NCI-H2227 (cell line): ENCODE results near the gene TEX47.

Source experiments
- DNase-seq: peaks from one replicate; lab custom pipeline; 2025; ENCODE audit not compliant: unreplicated experiment; lab: John Stamatoyannopoulos, UW

The TEX47 gene

DNA sequence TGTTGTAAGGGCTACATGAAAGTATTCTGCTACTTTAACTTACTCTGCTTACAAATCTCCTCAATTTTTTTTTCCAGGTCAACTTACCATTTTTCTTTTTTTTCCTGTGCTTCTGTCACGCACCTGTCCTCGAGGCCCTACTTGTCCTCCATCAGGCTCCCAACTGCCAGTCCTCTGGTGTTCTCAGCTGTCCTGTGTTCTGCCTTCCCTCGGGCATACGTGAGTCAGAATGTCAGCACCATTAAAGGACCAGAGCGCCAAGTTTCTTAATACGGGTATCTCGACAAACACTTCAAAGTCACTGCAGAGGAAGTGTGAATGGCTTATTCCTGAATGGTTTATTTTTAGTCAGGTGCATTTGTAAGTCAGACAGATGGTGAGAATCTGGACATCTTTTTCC is at the start of gene TEX47:
Gene TEX47 (minus strand): TSS at position 185 of the 400 bp plus-strand sequence. CDS start 795 bp downstream, outside the sequence.
- DNase-seq: no peak

DNA sequence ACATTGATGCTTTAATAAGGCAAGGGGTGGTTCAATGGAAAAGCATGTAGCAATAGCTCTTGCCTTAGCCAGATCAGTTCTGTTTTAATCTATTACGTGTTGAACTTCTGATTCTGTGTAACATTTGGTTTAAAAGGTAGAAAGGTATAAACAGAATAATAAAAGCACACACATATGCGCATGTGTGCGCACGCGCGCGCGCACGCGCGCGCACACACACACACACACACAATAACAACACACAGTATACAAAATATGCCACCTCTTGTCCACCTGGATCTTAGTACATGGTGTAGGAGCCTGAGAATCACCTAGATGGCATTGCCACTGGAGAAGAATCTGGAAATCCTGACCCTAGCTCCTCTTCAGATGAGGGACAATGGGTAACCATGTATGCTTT is 49.6 kb upstream of the TEX47 start:
- DNase-seq: no peak

DNA sequence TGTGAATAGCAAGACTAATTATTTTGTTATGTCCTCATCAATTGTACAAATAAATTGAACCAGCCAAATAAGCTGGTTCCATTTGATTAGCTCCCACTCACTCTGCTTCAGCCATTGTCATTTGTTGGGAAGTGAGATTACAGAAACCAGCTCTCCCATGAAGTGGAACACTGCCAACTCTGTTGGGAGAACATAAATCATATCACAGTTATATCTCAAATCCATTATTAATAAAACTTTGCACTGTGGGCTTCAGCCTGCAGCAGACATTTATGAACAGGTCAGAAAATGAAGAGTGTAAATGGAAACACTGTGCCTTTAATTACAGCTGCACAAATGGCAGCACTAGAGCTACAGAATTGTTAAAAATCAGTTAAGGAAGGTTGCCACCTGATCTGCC is 46.7 kb upstream of the TEX47 start:
- no peak for DNase-seq

DNA sequence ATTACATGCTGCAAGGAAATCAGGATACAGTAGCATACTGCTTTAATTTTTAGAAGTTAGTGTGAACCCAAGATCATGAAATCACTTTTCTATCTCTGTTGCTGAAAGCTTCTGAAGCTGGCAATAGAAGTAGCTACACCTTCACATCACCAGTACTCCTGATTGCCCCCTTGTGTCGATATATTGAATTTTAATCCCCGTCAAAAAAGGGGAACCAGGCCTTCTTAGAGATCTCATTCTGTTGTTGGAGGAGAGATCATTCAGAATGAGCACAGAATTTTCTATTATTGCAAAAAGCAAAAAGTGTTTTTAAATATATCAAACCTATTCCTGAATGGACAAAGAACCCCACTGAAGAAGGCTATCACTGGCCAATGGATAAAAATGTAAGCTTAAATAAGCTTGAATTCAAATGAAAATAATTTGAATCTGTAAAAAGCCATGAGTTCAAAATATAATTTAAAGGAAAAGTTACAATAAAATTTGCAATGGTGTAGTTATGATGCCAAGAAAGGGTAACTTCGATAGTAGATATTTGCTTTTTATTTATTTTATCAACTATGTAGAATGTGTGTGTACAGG is 39.7 kb upstream of the TEX47 start:
- no peak for DNase-seq

DNA sequence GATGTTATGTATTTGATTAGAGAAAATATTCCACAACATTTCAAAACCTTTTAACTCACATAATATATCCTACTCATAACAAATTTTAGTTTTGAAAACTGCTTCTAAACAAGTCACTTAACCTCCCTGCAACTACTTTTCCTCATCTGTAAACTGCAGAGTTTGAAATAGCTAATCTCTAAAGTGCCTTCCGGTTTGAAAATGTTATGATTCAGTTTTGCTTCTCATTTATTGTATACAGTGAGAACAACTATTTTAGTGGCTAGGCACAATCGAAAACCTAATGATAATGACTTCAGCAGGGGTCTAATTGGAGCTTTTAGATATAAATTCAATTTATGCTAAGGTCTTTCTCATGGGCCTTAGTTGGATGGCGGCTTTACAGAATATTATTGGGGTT is 30.7 kb upstream of the TEX47 start:
- DNase-seq: no peak

DNA sequence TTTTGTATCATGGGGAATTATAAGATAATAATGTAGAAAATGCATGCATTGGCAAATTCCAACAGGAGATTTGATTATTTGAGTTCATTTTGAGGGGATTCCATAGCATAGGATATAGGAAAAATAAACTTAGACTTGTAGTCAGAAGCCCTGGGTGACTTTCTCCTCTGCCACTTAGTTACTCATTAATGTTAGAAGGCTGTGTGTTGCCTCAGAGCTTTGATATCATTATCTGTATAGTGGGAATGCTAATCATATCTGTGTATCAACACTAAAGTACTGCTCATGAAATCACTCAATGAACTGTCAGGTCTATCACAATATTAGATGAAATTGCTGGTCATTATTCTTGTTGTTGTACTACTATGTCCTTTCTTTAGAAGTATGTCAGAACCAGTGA is 23.0 kb upstream of the TEX47 start:
- no peak for DNase-seq

DNA sequence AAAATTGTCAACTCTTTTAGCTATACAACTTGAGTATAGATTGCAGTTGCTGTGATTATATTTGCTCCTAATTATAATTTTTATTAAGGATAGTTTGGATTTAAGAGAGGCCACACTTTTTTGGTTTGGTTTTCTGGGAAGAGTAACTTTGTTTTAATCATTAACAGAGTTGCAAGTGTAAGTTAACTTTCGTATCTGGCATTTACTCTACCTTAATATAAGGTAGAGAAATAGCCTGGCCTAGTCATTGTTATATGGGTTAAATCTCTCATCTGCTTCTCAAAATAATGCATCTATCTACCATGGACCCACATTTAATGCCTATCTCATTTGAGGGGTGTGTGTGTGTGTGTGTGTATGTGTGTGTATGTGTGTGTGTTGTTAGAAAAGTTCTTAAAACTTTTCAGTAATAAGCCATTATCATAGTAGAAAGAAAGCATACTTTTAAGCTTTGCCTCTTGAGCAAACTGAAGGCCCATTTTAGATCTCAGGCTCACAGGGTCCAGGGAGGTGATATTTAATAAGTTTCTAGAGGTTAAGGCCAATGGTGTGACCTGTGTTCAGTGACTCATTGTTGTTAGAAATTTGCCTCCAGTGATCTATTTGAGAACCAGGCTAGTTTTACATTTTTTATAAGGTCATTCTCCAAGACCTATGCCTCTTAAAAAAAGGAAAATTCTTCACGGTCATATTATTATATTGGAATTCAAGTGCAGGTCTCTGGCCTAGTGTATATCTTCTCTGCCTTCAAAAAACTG is 10.9 kb upstream of the TEX47 start:
- DNase-seq: no peak

DNA sequence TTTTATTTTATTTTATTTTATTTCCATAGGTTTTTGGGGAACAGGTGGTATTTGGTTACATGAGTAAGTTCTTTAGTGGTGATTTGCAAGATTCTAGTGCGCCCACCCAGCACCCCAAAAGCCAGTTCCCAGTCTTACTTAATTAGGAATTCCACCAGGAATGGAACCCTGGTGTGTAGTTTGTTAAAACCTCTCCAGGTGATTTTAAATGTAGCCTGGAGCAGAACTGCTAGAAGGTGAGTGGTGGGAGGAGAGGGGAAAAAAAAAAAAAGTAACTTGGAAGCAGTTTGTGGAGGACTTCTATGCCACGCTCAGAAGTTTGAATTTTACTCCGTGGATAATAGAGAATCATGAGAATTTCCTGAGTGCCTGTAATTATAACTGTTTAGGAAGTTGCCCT is 5.5 kb upstream of the TEX47 start:
- DNase-seq: no peak

DNA sequence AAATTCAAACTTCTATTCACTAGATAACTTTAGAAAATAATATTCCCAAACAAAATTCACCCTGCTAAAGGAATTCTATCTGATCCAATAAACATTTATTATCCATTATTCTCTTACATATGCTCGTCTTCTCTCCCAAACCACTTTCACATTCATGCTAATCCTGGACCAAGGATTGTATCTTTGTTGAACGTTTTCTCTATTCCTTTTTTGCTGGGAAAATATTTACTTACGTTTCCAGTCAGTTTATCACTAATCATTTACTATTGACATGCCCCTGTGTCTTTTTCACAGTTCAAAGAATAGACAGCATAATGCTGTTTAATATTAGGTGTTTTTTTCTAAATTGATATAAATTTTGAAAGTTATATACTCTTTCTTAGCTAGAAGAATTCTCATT is 3.2 kb downstream of the TEX47 start:
- no peak for DNase-seq

DNA sequence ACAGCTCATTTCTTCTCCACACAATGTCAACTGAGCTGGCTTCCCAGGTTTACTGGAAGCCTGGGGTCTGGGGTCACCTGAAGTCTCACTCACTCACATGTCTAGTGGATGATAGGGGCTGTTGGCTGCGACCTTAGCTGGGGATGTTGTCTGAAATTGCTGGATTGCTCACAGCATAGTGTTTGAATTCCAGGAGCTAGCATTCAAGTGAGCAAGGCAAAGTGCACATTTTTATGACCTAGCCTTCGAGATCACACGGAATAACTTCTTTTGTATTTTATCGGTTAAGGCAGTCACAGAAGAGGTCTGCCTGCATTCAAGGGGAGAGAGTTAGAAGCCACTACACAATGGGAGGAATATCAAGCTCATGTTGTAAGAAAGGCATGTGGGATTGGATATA is 3.6 kb downstream of the TEX47 start:
- DNase-seq: no peak

DNA sequence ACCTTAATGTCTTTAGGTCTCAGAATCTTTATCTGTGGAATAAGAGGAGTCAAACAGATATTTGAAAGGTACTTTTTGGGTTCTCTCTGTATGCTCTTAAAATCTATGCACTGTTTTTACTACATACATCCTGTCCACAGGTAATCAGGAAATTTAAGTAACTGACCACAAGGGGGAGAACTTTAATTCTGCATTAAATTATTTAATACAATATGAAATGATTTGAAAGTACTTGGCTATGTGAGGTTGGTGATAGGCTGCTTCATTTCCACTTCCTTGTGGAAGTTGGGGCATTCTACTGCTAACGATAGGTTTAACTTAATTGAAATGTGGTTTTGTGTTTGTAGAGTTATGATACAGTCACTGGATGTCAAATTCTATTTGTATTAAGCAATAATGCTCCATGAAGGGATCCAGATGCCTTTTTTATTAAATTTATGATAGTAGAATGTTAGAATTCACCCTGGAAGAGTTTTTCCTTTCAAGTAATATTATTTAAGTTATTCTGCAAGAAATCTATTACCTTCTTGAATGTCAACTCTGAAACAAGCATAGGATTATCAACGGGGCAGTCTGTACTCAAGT is 6.0 kb downstream of the TEX47 start:
- no peak for DNase-seq

DNA sequence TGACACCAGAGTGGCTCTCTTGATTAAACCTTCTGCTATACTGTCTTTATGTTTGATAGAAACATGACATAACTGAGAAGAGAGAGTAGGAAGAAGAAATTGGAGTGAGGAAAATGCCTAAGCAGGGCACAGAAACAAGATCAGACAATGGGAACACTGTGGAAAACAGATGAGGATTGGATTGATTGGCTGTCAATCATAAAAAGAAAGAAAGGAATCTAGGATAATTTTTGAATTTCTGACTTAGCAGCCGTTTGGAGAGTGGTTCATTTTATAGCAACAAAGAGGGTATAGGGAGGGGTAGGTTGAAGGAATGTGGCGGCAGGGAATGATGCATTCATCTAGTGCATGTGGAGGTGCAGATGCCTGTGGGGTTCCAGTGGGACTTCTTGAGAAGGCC is 7.8 kb downstream of the TEX47 start:
- no peak for DNase-seq

DNA sequence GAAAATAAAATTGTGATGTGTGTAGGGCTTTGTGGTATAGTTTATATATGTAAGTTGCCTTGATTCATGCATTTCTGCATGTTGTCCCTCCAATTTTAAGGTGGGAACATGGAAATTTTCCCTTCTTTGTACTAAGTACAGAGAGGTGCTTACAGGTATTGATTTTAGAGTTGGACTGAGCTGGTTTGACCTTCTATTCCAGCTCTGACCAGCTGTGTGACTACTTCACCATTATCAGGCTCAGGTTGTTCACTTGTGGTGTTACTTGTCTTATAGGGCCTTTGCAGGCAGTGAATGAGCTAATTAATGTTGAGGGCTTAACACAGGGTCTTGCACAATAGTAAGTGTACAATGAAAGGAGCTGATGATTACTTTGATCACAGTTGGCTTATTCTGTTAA is 19.7 kb downstream of the TEX47 start:
- DNase-seq: no peak

DNA sequence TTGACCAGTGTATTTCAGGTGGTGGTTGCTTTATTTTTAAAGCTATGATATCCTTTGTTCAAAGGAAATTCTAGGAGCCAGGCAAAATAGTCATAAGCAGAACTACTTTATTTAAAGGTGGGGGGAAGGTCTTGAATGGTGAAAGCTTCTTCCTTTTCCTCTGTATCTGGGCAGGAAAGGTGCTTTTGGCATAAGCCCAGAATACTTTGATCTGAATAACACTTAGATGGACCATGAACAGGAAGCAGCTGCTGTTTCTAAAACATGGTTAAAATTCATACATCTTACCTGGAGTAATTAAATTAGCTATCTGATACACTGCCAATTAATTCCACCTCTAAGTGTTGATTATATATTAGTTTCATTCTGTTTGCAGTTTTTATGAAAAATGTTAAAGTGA is 22.8 kb downstream of the TEX47 start:
- no peak for DNase-seq

DNA sequence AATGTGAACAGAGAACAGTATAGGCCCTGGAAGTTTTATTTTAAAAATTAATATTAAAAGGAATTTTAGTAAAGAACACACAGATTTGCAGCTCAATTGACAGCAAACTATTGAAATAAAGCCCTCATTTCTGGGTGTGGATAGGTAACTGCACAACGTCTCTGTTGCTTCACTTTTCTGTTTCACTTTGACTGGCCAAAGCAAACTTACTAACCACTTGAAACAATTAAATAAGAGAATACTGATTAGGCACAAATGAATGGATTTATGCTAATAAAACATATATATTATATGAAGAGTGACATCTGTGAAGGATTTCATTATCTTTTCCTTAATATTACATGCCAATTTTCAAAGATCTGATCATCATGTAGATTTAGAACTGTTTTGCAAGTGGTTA is 24.1 kb downstream of the TEX47 start:
- no peak for DNase-seq

DNA sequence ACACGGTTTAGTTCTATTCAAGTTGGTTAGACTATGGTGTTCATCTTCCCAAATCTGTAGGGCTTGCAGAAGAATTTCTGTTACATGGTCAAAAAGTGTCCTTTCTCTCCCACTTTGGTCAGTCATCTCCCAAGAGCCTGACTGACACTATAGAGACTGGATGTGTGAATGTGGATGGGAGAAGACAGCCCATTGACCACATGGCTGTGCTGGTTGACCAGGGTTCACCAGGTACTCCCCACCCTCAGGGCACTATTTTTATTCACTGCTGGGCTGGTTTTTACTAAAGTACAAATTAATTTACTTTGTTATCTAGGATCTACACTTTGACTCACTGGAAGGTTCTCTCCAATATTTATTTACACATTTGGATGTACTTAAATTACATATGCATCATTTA is 33.8 kb downstream of the TEX47 start:
- no peak for DNase-seq

DNA sequence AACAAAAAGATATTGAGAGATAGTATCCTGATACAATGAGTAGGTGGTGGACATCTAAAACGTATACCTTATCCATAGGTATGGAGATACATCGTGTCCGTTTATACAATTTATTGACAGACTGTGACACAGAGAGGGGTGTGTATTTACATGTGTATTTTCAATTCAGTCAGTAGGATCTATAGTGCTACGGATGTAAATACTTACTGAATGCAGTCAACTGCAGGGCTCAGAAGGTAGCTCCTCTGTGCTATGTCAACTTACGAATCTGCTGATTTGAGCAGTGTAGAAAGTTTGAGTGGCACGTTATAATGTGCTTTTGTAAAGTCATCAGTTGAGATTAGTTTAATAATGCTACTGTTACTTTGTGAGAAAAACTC is 35.4 kb downstream of the TEX47 start:
- DNase-seq: no peak

DNA sequence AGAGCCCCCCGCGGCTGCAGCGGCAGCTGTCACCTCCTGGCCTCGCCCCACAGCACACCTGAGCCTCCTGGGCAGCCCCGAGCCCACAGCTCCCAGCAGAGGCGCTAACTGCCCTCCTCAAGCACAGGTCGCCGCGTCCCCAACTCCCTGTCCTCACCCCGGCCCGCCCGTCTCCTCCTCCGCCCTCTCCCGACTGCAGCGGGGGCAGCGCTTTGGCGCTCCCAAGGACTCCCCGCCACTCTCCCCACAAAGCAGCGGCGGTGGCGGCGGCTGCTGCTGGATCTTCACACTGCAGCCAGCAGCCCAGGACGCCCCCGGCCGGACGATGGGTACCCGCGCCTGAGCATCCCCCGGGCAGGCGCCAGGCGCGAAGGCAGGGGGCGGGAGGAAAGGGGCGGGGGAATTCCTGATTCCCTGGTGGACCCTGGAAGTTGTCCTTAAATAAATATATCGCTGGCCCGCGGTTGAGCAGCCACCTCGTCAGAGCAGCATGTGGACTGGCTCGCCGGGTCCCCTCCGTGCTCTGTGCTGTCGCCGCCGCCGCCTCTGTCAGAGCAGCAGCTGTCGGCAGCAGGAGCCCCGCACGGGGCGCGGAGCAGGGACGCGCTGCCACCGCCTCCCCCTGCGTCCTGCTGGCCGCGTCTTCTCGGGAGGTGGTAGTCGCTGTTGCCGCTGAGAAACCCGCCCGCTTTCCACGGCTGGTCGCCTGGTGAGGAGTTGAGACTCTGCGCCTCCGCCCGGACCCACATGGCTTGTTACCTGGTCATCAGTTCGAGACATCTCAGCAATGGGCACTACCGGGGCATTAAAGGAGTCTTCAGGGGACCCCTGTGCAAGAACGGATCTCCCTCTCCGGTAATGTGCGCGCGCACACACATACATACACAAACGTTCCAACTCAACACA is 36.1 kb downstream of the TEX47 start, which contains the start of gene ZNF804B:
Gene ZNF804B (plus strand): TSS at position 471 of the 906 bp plus-strand sequence. CDS start 277 bp downstream, at position 748.
- no peak for DNase-seq

DNA sequence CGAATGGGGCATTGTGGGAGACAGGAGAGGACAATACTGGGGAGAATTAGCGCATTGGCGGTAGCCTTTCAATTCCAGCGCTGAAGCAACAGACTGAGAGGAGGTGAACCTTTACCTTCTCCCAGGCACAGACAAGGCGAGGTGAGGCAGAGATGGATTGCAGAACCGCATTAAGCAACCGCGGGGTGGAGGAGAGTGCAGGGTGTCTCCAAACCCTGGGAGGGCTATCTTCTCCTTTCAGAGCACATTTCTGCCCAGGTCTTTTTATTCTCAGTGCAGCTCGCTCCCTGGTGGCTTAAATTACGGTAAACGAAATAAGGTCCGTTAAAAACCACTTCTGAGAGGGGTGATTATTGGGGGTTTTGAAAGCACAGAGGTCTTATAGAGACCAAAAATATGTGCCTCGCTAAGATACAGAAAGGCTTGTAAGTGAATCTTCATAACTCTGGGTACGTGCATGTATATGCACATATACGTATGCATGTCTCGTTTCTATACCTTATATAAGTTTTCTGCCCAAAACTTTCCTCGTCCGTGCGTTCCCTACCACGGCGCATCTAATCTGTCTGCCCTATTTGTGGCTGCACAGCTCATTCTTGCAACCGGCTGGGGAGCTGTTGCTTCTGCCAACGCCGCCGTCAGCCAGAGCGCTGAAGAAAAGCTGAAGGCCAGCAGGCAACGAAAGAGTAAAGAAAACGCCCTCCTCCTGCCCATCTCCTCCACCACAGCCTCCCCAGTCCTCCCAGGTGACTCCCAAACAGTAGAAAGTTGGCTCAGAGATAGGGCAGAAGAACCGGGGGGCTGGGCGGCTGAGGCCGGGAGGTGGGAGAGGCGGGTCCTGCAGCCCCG is 36.9 kb downstream of the TEX47 start:
- DNase-seq: peak; percentile 4

DNA sequence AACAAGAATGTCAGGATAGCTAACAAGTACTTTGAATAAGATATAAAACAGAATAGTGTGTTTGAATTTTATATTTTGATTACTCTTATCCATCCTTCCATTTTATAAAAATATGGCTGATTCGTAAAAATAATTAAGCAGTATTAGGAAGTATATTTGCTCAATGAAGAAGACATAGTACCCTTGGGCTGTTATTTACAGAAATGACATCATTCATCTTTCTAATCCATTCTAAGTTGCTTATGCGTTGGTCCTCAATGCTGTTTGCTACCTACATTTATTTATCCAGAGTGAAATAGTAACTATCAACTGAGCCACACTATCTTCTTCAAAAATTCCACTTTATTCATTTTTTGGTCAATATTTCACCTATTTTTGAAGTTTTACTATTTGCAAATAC is 38.2 kb downstream of the TEX47 start:
- no peak for DNase-seq

DNA sequence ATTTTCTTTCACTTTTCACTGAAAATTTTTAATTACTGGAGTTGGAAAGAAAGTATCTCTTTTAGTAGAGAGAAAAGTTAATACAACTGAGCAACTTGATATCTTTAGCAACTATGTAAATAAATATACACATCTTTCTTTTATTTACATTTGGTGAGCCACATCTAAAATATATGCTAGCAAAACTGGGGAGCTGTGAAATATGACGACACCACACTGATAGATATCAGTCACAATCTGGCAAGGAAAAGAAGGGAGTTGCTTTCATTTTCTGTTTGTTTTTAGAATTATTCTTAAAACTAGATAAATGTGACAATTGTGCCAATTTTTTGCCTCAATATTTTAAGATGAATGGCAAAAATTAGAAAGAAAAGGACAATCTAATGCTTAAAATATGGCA is 38.7 kb downstream of the TEX47 start:
- no peak for DNase-seq
